ENCODE results near the gene SH3BP1. TPM values are rescaled to one million over a fixed set of nuclear protein-coding genes. Genes with fewer than 3 reads are reported as not detected.

SH3BP1 gene
- total RNA-seq, 1 donor from 2014 or later, result 88.4 TPM

GRCh38 chr22:37696657-37697537, 57.4 kb downstream of the SH3BP1 start, which contains the start of gene TRIOBP:
Gene TRIOBP (plus strand): TSS chr22:37697048. CDS start chr22:37701366, 4,318 bp downstream.
- no peak for TF ChIP-seq CTCF (IDR thresholded peaks at IDR 0.05)
- CTCF ChIA-PET, result interaction anchor here (0.7 to 1.8 kb wide), 2 partner anchors 15 to 54 kb away, joined by 3 to 7 read pairs; no protein-coding TSS in a partner anchor

GRCh38 chr22:37697538-37697835, 58.0 kb downstream of the SH3BP1 start:
- peaks cover 15% of the 10 kb centered on the region for H3K4me1 Mint-ChIP-seq
- H3K27ac Mint-ChIP-seq, result no peak overlapping the region
- POLR2A ChIA-PET, result interaction anchor here (0.6 kb wide), 1 partner anchor 71 kb away, joined by 3 read pairs; no protein-coding TSS in a partner anchor
- intact Hi-C loops (cut with micrococcal nuclease), result no loop called here
- CTCF ChIA-PET, result interaction anchor here (0.7 kb wide), 1 partner anchor 16 kb away, joined by 3 read pairs; no protein-coding TSS in a partner anchor
- no peak overlapping the region for H3K4me3 Mint-ChIP-seq
- ATAC-seq (ENCODE audit: low read depth) (no peak), DNase-seq (no peak)
- no peak for TF ChIP-seq CTCF (IDR thresholded peaks at IDR 0.05)
- no peaks in the 10 kb centered on the region for H3K9me3 Mint-ChIP-seq
- H3K27me3 Mint-ChIP-seq, result no peaks in the 10 kb centered on the region
- peaks cover 20% of the 10 kb centered on the region for H3K36me3 Mint-ChIP-seq (ENCODE audit: low read depth)

More at GRCh38 chr22:37696657-37697537, 57.4 kb downstream of the SH3BP1 start, which contains the start of gene TRIOBP:
- POLR2A ChIA-PET, result no interaction called here
- intact Hi-C loops (cut with micrococcal nuclease), result loop anchor here (1.0 kb wide), 1 partner anchor 11 kb away; the partner anchor contains the start of gene NOL12
- H3K27me3 Mint-ChIP-seq, result no peaks in the 10 kb centered on the region
- peaks cover 15% of the 10 kb centered on the region for H3K4me1 Mint-ChIP-seq
- H3K4me3 Mint-ChIP-seq, result peak within 1 kb of the TSS; percentile 60
- H3K27ac Mint-ChIP-seq, result no peak within 1 kb of the TSS
- peaks cover 25% of the 10 kb centered on the region for H3K36me3 Mint-ChIP-seq (ENCODE audit: low read depth)
- peak; percentile 99 for ATAC-seq (ENCODE audit: low read depth)
- peak; percentile 76 for DNase-seq
- no peaks in the 10 kb centered on the region for H3K9me3 Mint-ChIP-seq

GRCh38 chr22:37701141-37701786, 61.8 kb downstream of the SH3BP1 start:
- intact Hi-C loops (cut with micrococcal nuclease), result no loop called here
- no peak overlapping the region for H3K4me3 Mint-ChIP-seq
- no peaks in the 10 kb centered on the region for H3K27me3 Mint-ChIP-seq
- peaks cover 2% of the 10 kb centered on the region for H3K36me3 Mint-ChIP-seq (ENCODE audit: low read depth)
- no peak for DNase-seq
- no peaks in the 10 kb centered on the region for H3K9me3 Mint-ChIP-seq
- ChIA-PET POLR2A (no interaction called here), CTCF (no interaction called here)
- no peak for TF ChIP-seq CTCF (IDR thresholded peaks at IDR 0.05)
- no peak for ATAC-seq (ENCODE audit: low read depth)
- peaks cover 9% of the 10 kb centered on the region for H3K4me1 Mint-ChIP-seq
- no peak overlapping the region for H3K27ac Mint-ChIP-seq

- no peaks in the 10 kb centered on the region for H3K4me1 Mint-ChIP-seq
- ATAC-seq (ENCODE audit: low read depth), result no peak
- H3K36me3 Mint-ChIP-seq (ENCODE audit: low read depth), result peaks cover 2% of the 10 kb centered on the region
- no peak overlapping the region for H3K27ac Mint-ChIP-seq
- no peak for TF ChIP-seq CTCF (IDR thresholded peaks at IDR 0.05)
- intact Hi-C loops (cut with micrococcal nuclease), result no loop called here
- POLR2A ChIA-PET, result no interaction called here
- H3K9me3 Mint-ChIP-seq, result no peaks in the 10 kb centered on the region
- H3K27me3 Mint-ChIP-seq, result no peaks in the 10 kb centered on the region
- no peak overlapping the region for H3K4me3 Mint-ChIP-seq
- DNase-seq, result no peak
- CTCF ChIA-PET, result no interaction called here
Measured at GRCh38 chr22:37703906-37704305, 64.4 kb downstream of the SH3BP1 start.

GRCh38 chr22:37704645-37705044, 65.2 kb downstream of the SH3BP1 start:
- POLR2A ChIA-PET, result no interaction called here
- no peak for TF ChIP-seq CTCF (IDR thresholded peaks at IDR 0.05)
- H3K9me3 Mint-ChIP-seq, result no peaks in the 10 kb centered on the region
- peaks cover 2% of the 10 kb centered on the region for H3K36me3 Mint-ChIP-seq (ENCODE audit: low read depth)
- H3K4me3 Mint-ChIP-seq, result no peak overlapping the region
- H3K4me1 Mint-ChIP-seq, result no peaks in the 10 kb centered on the region
- ATAC-seq (ENCODE audit: low read depth) (no peak), DNase-seq (no peak)
- H3K27ac Mint-ChIP-seq, result no peak overlapping the region
- CTCF ChIA-PET, result no interaction called here
- no peaks in the 10 kb centered on the region for H3K27me3 Mint-ChIP-seq
- intact Hi-C loops (cut with micrococcal nuclease), result no loop called here
